HT1080 (cell line): Measurements from ENCODE around the gene GLIPR1L2. TPM values are rescaled to one million over a fixed set of nuclear protein-coding genes. Genes with fewer than 3 reads are reported as not detected.

Experiments used
- DNase-seq: peaks from one replicate; pipeline ENCODE4 v3.0.0-alpha.2; 2015; ENCODE audit warnings: low read depth
- total RNA-seq: library from RNA; depleted of rRNA; stranded (reverse); fragments of >200 nt; shearing (Covaris generic); gene quantifications from 2 replicates; pipeline ENCODE4 v1.2.3, GENCODE V29; 2014; rRNA removed

Gene GLIPR1L2
- total RNA-seq, 1 experiment from 2014 or later = 0.63 TPM

- no peak for DNase-seq
Measured at GRCh38 chr12:75476071-75476470, 85.2 kb downstream of the GLIPR1L2 start.

GRCh38 chr12:75477137-75477536 lies 86.2 kb downstream of the GLIPR1L2 start:
- DNase-seq = no peak

- peak; percentile 31 for DNase-seq
Measured at GRCh38 chr12:75478116-75478794, 87.4 kb downstream of the GLIPR1L2 start.

- DNase-seq = no peak
Measured at GRCh38 chr12:75479963-75480461, 89.1 kb downstream of the GLIPR1L2 start.

GRCh38 chr12:75480469-75480949 lies 89.6 kb downstream of the GLIPR1L2 start, which contains the start of gene GLIPR1:
Gene GLIPR1, plus strand, starts transcription at chr12:75480755. Its CDS starts 126 bp downstream, at chr12:75480881.
- peak; percentile 97 for DNase-seq

- peak; percentile 36 for DNase-seq
Measured at GRCh38 chr12:75481013-75481705, 90.3 kb downstream of the GLIPR1L2 start.

GRCh38 chr12:75481774-75482173 lies 90.9 kb downstream of the GLIPR1L2 start:
- peak; percentile 42 for DNase-seq

Other genes starting within 250 kb of the GLIPR1L2 start
- not detected in 2 replicates for gene KCNC2, start 181.2 kb upstream of the GLIPR1L2 start, total RNA-seq
- 1.1 and 3.4 TPM in 2 replicates for gene CAPS2, start 60.8 kb upstream of the GLIPR1L2 start, total RNA-seq
- not detected in 2 replicates for gene GLIPR1L1, start 56.4 kb upstream of the GLIPR1L2 start, total RNA-seq
- gene GLIPR1, start 89.7 kb downstream of the GLIPR1L2 start, total RNA-seq = 94.4 and 123 TPM in 2 replicates
- 105 and 107 TPM in 2 replicates for gene KRR1, start 120.5 kb downstream of the GLIPR1L2 start, total RNA-seq